Endothelial cell of umbilical vein (primary cell): ENCODE measurements around the gene MOBP.

Source experiments
- POLR2A ChIP-seq: IDR thresholded peaks from 2 replicates; pipeline ENCODE4 v1.6.1; 2012; ENCODE audit warnings: low read depth, mild to moderate bottlenecking, control low read depth, low read length
- POLR2AphosphoS5 ChIP-seq: IDR thresholded peaks from 2 replicates; pipeline ENCODE4 v1.6.1; 2012; ENCODE audit warnings: low read depth, mild to moderate bottlenecking, control low read depth, low read length, moderate library complexity; ENCODE audit not compliant: insufficient read depth
- TF ChIP-seq, protein P1 (sequence below), 2 donors: IDR thresholded peaks; 1 replicate in 1 of 2; 2 replicates in 1 of 2; pipeline ENCODE4 v1.5.1; 2011; ENCODE audit warnings: low read length in 2 of 2, mild to moderate bottlenecking in 2 of 2, moderate library complexity in 2 of 2, control low read depth in 1 of 2, inconsistent platforms in 1 of 2, low read depth in 1 of 2; ENCODE audit not compliant: insufficient read depth in 1 of 2; ENCODE audit errors: extremely low read depth in 1 of 2

GRCh38 chr3:39521456-39521855, 54.0 kb downstream of the MOBP start:
- TF ChIP-seq, protein P1, sequence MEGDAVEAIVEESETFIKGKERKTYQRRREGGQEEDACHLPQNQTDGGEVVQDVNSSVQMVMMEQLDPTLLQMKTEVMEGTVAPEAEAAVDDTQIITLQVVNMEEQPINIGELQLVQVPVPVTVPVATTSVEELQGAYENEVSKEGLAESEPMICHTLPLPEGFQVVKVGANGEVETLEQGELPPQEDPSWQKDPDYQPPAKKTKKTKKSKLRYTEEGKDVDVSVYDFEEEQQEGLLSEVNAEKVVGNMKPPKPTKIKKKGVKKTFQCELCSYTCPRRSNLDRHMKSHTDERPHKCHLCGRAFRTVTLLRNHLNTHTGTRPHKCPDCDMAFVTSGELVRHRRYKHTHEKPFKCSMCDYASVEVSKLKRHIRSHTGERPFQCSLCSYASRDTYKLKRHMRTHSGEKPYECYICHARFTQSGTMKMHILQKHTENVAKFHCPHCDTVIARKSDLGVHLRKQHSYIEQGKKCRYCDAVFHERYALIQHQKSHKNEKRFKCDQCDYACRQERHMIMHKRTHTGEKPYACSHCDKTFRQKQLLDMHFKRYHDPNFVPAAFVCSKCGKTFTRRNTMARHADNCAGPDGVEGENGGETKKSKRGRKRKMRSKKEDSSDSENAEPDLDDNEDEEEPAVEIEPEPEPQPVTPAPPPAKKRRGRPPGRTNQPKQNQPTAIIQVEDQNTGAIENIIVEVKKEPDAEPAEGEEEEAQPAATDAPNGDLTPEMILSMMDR (IDR thresholded peaks at IDR 0.05; ENCODE audit: extremely low read depth in 1 of 2, insufficient read depth in 1 of 2, low read depth in 1 of 2, low read length in 2 of 2) = no peak
- TF ChIP-seq POLR2AphosphoS5 = no peak
- no peak for TF ChIP-seq POLR2A
